Transverse colon (tissue), 4 donors: ENCODE data around the gene MRTO4. TPM values are rescaled to one million over a fixed set of nuclear protein-coding genes. Genes with fewer than 3 reads are reported as not detected.
"Not testable (repeated sequence)": the region's sequence is repeated elsewhere in the genome, so short reads cannot be mapped to it uniquely, and the experiment has no call there.

Experiments used
- DNase-seq: peaks from one replicate; pipeline ENCODE4 v3.0.0-alpha.2; 2019
- H3K27ac ChIP-seq, 4 donors: fragments of 200-600 bp; sonication (generic); 2 replicates each; pipeline ENCODE4 v1.5.1; 2016 to 2018; ENCODE audit warnings: inconsistent platforms in 4 of 4
- H3K27me3 ChIP-seq: fragments of 200-600 bp; sonication (generic); 2 replicates; pipeline ENCODE4 v1.5.1; 2017; ENCODE audit warnings: inconsistent platforms
- H3K36me3 ChIP-seq, 4 donors: fragments of 200-600 bp; sonication (generic); 2 replicates each; pipeline ENCODE4 v1.5.1; 2017 to 2019; ENCODE audit warnings: inconsistent platforms in 4 of 4
- H3K4me1 ChIP-seq, 4 donors: fragments of 200-600 bp; sonication (generic); 2 replicates each; pipeline ENCODE4 v1.5.1; 2017 to 2020; ENCODE audit warnings: inconsistent platforms in 4 of 4
- H3K4me3 ChIP-seq, 4 donors: fragments of 200-600 bp; sonication (generic); 1 replicate in 1 of 4; 2 replicates in 3 of 4; pipeline versions ENCODE4 v1.5.1 to v1.6.1; 2017 to 2019; ENCODE audit warnings: inconsistent platforms in 4 of 4
- H3K9me3 ChIP-seq, 2 donors: fragments of 200-600 bp; sonication (generic); 2 replicates each; pipeline ENCODE4 v1.5.1; 2017 to 2019; ENCODE audit warnings: inconsistent platforms in 2 of 2
- EP300 ChIP-seq: sonication (generic); formaldehyde crosslinking; IDR thresholded peaks from one replicate; pipeline ENCODE4 v1.6.1; 2017; ENCODE audit warnings: antibody characterized with exemption, low read depth
- POLR2A ChIP-seq: fragments of 450-650 bp; IDR thresholded peaks from one replicate; pipeline ENCODE4 v1.6.1; 2016; ENCODE audit warnings: antibody characterized with exemption, mild to moderate bottlenecking, moderate library complexity
- POLR2AphosphoS5 ChIP-seq, 3 donors: sonication (generic); formaldehyde crosslinking; IDR thresholded peaks; one replicate each; pipeline ENCODE4 v1.6.1; 2016; ENCODE audit warnings: antibody characterized with exemption in 3 of 3
- WGBS, 2 donors: methylation state at CpG; one replicate each; pipeline ENCODE4 v1.1.5; 2018; ENCODE audit warnings: low coverage in 1 of 2; 5-methylcytosine and 5-hydroxymethylcytosine counted together
- in situ Hi-C, 4 donors: fragments of 200-750 bp; cut with MboI; loops; one replicate each; pipeline versions ENCODE4 v1.15.0 to v1.15.1; 2017; ENCODE audit warnings: low sequenced_read_pairs in 3 of 4, low pct_ligation_motif_present in 1 of 4, low pct_unique_long_range_greater_than_20kb in 1 of 4
- intact Hi-C: fragments of 100-400 bp; cut with DNase I; formaldehyde crosslinking; loops from one replicate; pipeline ENCODE4 v1.15.1; 2023; ENCODE audit warnings: low total_unique reads
- total RNA-seq, 4 donors: library from RNA; depleted of rRNA; stranded (reverse); fragments of >200 nt; gene quantifications; one replicate each; pipeline ENCODE4 v1.1.0, GENCODE V29; 2016
- TF ChIP-seq, protein P1 (sequence below), 5 experiments: fragments of 200-600 bp in 3 of 5; fragments of 450-650 bp in 2 of 5; sonication (generic) in 3 of 5; IDR thresholded peaks; 1 replicate in 2 of 5; 2 replicates in 3 of 5; pipeline ENCODE4 v1.5.1; 2016 to 2017; ENCODE audit warnings: antibody characterized with exemption in 5 of 5, inconsistent platforms in 3 of 5, mild to moderate bottlenecking in 2 of 5, moderate library complexity in 1 of 5

MRTO4 gene
- total RNA-seq, 4 donors from 2014 or later, result 4.9 to 10.8 (median 8.7) TPM

DNA sequence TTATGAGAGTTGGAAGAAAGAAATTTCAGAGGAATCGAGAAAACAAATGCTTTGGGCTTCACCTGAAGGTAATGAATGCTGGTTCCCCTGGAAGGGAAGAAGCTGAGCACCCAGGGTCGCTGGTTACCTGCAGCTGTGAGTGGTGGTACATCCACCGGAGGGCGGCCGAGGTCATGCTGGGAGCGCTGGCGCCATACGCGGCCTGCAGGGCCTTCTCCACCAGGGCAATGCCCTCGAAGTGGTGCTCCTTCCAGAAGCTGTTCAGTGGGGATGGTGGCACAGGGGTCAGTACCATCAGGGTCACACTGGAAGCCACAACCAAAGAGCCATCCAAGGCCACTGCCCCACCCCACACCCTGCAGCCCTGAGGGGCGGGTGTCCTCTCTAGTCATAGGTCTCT lies 16.8 kb downstream of the MRTO4 start:
- intact Hi-C loops, result no loop called here
- WGBS, 2 donors, result 69 to 74% methylated on average over 3 to 11 of the region's 11 CpGs
- Histone ChIP-seq H3K9me3 (no peaks in the 10 kb centered on the region), H3K36me3 (no peaks in the 10 kb centered on the region), H3K27ac (no peak overlapping the region), H3K27me3 (no peaks in the 10 kb centered on the region), H3K4me1 (peaks cover 0 to 12% (median 6%) of the 10 kb centered on the region in 4 donors), H3K4me3 (no peak overlapping the region)
- in situ Hi-C loops, result no loop called here
- TF ChIP-seq, protein P1, sequence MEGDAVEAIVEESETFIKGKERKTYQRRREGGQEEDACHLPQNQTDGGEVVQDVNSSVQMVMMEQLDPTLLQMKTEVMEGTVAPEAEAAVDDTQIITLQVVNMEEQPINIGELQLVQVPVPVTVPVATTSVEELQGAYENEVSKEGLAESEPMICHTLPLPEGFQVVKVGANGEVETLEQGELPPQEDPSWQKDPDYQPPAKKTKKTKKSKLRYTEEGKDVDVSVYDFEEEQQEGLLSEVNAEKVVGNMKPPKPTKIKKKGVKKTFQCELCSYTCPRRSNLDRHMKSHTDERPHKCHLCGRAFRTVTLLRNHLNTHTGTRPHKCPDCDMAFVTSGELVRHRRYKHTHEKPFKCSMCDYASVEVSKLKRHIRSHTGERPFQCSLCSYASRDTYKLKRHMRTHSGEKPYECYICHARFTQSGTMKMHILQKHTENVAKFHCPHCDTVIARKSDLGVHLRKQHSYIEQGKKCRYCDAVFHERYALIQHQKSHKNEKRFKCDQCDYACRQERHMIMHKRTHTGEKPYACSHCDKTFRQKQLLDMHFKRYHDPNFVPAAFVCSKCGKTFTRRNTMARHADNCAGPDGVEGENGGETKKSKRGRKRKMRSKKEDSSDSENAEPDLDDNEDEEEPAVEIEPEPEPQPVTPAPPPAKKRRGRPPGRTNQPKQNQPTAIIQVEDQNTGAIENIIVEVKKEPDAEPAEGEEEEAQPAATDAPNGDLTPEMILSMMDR (IDR thresholded peaks at IDR 0.05), result no peak
- TF ChIP-seq POLR2AphosphoS5 (IDR thresholded peaks at IDR 0.05), result no peak
- no peak for TF ChIP-seq POLR2A
- TF ChIP-seq EP300, result no peak
- DNase-seq, result no peak

DNA sequence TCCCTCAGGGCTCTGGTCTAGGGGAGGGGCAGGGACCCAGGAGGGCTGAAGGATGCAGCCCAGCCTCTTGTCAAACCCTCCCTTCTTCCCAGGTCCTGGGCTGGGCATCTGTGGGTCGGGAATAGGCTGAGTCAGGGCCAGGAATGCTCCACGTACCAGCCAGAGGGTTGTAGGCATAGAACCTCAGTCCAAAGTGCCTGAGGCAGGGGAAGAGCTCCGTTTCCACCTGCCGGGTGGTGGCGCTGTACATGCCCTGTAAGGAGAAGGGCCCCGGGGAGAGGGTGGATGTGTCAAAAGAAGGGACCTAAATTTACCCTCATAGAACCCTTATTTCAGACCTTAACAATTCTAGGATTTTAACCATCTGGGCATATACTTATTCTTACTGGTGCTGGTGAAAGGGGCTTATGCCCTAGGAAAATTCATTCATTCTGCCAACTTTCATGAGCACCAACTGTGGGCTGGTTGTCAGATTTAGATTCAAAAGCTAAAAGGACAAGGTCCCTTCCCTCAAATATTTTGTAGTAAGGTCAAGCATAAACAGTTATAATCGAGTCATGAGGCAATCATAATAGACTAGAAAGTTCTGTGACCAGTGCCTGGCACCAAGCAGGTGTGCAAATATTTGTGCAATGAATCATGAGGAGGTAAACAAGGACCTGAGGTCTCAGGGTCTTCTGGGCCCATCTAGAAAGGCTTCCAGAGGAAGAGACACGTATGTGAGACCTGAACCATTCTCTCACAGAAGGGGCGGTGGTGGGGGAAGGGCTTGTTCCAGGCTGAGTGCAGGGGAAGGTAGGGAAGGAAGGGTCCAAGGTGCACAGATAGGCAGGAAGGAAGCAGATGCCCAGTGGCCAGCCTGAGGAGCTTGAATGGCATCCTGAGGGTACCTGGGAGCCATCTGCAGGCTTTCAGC lies 18.1 kb downstream of the MRTO4 start:
- H3K36me3 ChIP-seq, H3K4me3 ChIP-seq, in situ Hi-C loops, H3K27me3 ChIP-seq, DNase-seq, intact Hi-C loops, H3K9me3 ChIP-seq: not testable (repeated sequence)
- H3K4me1 ChIP-seq, result peaks cover 0 to 21% (median 10%) of the 10 kb centered on the region in 4 donors
- peak overlapping the region; percentile 22 to 69 (median 64) for H3K27ac ChIP-seq
- WGBS, 2 donors, result 70 to 75% methylated on average over 2 to 9 of the region's 9 CpGs

DNA sequence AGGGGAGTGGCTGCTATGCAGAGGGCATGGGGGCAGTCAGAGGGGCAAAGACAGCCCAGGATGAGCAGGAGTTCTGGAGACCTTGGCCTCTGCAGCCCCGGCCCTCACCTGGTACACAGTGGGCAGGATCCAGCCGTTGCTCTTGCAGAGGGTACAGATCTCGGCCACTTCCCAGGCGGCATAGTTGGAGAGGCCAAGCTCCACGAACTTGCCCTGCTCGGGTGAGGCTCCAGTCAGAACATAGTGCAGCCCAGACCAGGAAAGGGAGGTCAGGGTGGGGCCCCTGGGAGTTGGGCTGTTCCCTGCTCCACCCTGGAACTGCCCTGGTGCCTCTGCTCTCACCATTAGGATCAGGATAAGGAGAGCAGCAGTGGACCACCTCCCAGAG lies 18.7 kb downstream of the MRTO4 start:
- H3K27me3 ChIP-seq, H3K9me3 ChIP-seq, intact Hi-C loops, H3K36me3 ChIP-seq, in situ Hi-C loops, H3K4me3 ChIP-seq: not testable (repeated sequence)
- Histone ChIP-seq H3K4me1 (peaks cover 0 to 21% (median 10%) of the 10 kb centered on the region in 4 donors), H3K27ac (peak overlapping the region; percentile 22 to 69 (median 64))
- peak; percentile 78 for DNase-seq
- WGBS, 2 donors, result 30 to 75% methylated on average over 2 to 4 of the region's 6 CpGs

DNA sequence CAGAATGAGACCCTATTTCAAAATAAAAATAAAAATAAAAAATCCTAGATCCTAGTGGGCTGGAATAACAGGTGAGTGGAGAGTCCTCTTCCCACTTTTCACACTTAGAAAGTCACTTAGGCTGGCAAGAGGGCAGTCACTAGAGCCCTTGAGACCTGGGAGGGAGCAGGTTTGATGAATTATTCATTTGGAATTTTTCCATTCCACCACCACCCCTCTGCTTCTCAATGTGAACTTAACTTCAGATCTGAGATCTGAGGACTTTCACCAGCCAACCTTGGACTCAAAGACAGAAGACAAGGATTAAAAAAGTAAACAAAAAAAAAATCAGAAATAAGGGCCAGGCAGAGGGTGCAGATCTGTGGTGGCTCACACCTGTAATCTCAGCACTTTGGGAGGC lies 20.5 kb downstream of the MRTO4 start:
- in situ Hi-C loops (no loop called here), intact Hi-C loops (no loop called here)
- no peak for DNase-seq
- Histone ChIP-seq H3K4me1 (peaks cover 0 to 21% (median 10%) of the 10 kb centered on the region in 4 donors), H3K4me3 (no peak overlapping the region), H3K9me3 (no peaks in the 10 kb centered on the region), H3K27ac (no peak overlapping the region), H3K27me3 (peaks cover 6% of the 10 kb centered on the region), H3K36me3 (no peaks in the 10 kb centered on the region)
- no peak for TF ChIP-seq EP300
- TF ChIP-seq POLR2AphosphoS5 (IDR thresholded peaks at IDR 0.05), result no peak
- TF ChIP-seq, protein P1 (IDR thresholded peaks at IDR 0.05), result no peak
- TF ChIP-seq POLR2A, result no peak

DNA sequence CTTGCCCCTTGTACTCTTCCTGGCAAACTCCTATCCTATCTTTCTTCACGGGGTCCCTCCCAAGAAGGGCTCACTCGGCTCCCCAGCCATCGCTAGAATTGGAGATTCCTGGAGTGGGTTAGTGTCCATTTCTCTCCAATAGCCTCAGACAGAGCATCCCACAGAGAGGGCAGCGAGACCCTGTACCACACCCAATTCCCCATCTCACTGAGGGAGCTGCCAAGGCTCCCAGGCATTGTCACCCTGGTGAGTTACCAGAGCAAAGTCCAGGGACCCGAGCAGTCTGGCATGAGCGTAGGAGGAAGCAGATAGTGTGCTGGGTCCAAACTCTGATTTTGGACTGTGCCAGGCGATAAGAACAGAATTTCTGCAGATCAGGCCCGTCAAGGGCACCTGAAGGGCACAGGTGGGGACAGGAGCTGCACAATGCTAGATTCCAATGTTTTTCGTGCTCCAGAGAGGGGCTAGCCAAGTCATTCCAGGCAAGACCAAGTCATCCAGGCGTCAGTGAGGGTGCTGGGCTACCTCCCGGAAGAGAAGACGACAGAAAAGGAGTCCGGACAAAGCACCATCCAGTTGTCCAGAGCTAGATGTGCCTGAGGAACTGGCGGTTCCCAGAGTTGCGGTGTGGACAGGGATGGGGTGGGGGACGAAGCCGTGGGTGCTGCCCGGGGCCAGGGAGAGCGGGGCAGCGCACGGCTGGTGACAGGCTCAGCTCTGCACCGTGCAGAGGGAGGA lies 21.7 kb downstream of the MRTO4 start:
- Histone ChIP-seq H3K4me3 (no peak overlapping the region), H3K36me3 (no peaks in the 10 kb centered on the region), H3K27me3 (peaks cover 6% of the 10 kb centered on the region), H3K27ac (peak overlapping the region in 2 of 4 donors; percentile 49 to 59), H3K9me3 (no peaks in the 10 kb centered on the region), H3K4me1 (peaks cover 0 to 21% (median 10%) of the 10 kb centered on the region in 4 donors)
- DNase-seq, result peak; percentile 28
- WGBS, 2 donors, result 85% methylated on average over 22 of the region's 22 CpGs; no CpG with 5 or more reads in 1 of the 2 donors
- no peak for TF ChIP-seq POLR2A
- TF ChIP-seq, protein P1 (IDR thresholded peaks at IDR 0.05), result no peak
- no peak for TF ChIP-seq EP300
- no peak for TF ChIP-seq POLR2AphosphoS5 (IDR thresholded peaks at IDR 0.05)
- intact Hi-C loops, result no loop called here
- in situ Hi-C loops, result no loop called here

DNA sequence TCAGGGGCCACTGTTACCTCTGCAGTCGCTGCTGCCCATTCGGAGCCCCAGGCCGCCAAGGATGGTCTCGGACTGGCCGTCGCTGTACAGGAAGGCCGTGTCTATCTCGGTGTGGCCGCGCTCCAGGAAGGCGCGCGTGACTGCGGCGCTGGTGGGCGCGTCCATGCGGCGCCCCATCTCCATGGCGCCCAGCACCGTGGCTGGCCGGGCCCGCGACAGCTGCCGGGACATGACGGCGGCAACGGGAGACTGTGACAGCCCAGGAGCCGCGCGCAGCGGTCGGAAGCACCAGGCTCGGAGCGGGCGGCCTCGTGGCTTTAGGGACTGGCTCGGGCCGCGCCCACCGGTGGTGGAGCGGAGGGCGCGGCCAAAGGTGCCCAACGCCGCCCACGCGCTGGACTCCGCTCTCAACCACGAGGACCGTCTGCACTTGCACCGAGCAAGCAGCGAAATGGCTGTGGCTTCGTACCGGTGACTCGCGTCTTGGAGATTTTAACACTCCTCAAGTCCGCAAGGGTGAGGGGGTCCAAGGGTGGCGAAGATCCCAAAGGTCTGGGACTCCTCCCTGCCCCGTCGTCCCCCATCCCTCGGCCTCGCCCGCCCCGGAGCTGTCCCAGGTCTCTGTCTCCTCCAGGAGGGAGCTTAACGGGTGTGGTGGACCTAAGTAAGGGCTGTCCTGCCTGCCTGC lies 22.4 kb downstream of the MRTO4 start:
- DNase-seq, H3K27me3 ChIP-seq, H3K9me3 ChIP-seq, intact Hi-C loops, H3K36me3 ChIP-seq, in situ Hi-C loops: not testable (repeated sequence)
- 40 to 80% methylated on average over 1 to 56 of the region's 66 CpGs for WGBS, 2 donors
- H3K27ac ChIP-seq, result peak overlapping the region in 2 of 4 donors; percentile 49 to 59
- H3K4me1 ChIP-seq, result peaks cover 0 to 21% (median 10%) of the 10 kb centered on the region in 4 donors
- H3K4me3 ChIP-seq, result peak overlapping the region in 1 of 4 donors; percentile 29
